ENCODE results near the gene CD14. TPM values are rescaled to one million over a fixed set of nuclear protein-coding genes. Genes with fewer than 3 reads are reported as not detected.

The CD14 gene
- 0.33 TPM in 1 of 2 replicates, not detected in the other for total RNA-seq
- polyA plus RNA-seq, result 3.7 and 5.1 TPM in 2 replicates
- polyA plus RNA-seq (2011; cell fraction: cytosol; rRNA removed), result 0.99 and 1.4 TPM in 2 replicates
- 0.68 and 0.78 TPM in 2 replicates for polyA plus RNA-seq (2011; cell fraction: nucleus; rRNA removed)
- 0.72 and 1.0 TPM in 2 replicates for polyA plus RNA-seq (2012)
- 1.2 and 1.9 TPM in 2 replicates for polyA minus RNA-seq
- polyA minus RNA-seq (2011; cell fraction: cytosol; rRNA and poly(A)+ RNA removed), result not detected
- polyA minus RNA-seq (2011; cell fraction: nucleus; rRNA and poly(A)+ RNA removed), result 0.72 and 0.87 TPM in 2 replicates
- Bru-seq, nascent RNA, result not detected
- percentile 43 among the genes with signal in this experiment for BruChase-seq, experiment 1, labeled RNA remaining after a 6-hour chase
- BruChase-seq, experiment 2, labeled RNA remaining after a 2-hour chase, result percentile 39 among the genes with signal in this experiment
- long read RNA-seq, partial matches to known transcripts, result 0 of 1 reads
- long read RNA-seq, other reads (novel, unspliced or antisense), result 0 of 1 reads

- intact Hi-C loops (cut with micrococcal nuclease), result loop anchor here (10.0 kb wide), 1 partner anchor 388 kb away; no protein-coding TSS in a partner anchor
- peak within 1 kb of the TSS; percentile 99 for H2AFZ ChIP-seq (ENCODE audit: low read depth, low read length)
- no peaks in the 10 kb centered on the region for H3K36me3 ChIP-seq (ENCODE audit: control insufficient read depth in 2 of 2, extremely low read depth in 1 of 2, insufficient read depth in 2 of 2, low read length in 2 of 2)
- no peak for TF ChIP-seq GATA2 (IDR thresholded peaks at IDR 0.05; ENCODE audit: insufficient read depth, insufficient read length, low read depth, low read length)
- no peak for TF ChIP-seq CTCF (IDR thresholded peaks at IDR 0.05; ENCODE audit: extremely low read depth in 1 of 2, insufficient read depth in 1 of 2, low read depth in 1 of 2, low read length in 2 of 2)
- TF ChIP-seq POLR2A (IDR thresholded peaks at IDR 0.05; ENCODE audit: low read depth, low read length), result no peak
- no peak for TF ChIP-seq EZH2 (IDR thresholded peaks at IDR 0.05; ENCODE audit: borderline replicate concordance, low read depth, low read length, severe bottlenecking)
- TF ChIP-seq MAX (IDR thresholded peaks at IDR 0.05; ENCODE audit: insufficient read depth, insufficient read length), result no peak
- TF ChIP-seq JUN (IDR thresholded peaks at IDR 0.05; ENCODE audit: borderline replicate concordance, insufficient read depth, insufficient read length, low read depth), result no peak
- no peak for TF ChIP-seq MYC (IDR thresholded peaks at IDR 0.05; ENCODE audit: low read depth, low read length)
- TF ChIP-seq POLR2AphosphoS5 (IDR thresholded peaks at IDR 0.05; ENCODE audit: insufficient read depth, low read depth, low read length), result no peak
- TF ChIP-seq FOS (IDR thresholded peaks at IDR 0.05; ENCODE audit: borderline replicate concordance, insufficient read depth, low read length), result no peak
- CTCF ChIA-PET, result interaction anchor here (0.6 to 5.4 kb wide), 14 partner anchors 9 to 274 kb away, joined by 3 to 108 read pairs (median 4); partner anchors contain the start of genes ANKHD1, EIF4EBP3 and SRA1
- dilution Hi-C loops (cut with MboI; ENCODE audit: extremely low pct_ligation_motif_present, low sequenced_read_pairs), result no loop called here
- H3K9me3 ChIP-seq (replicated peaks; ENCODE audit: control insufficient read depth, insufficient read depth, low read length), result no peaks in the 10 kb centered on the region
- peaks cover 0 to 3% of the 10 kb centered on the region in 2 experiments for H3K27me3 ChIP-seq (ENCODE audit: control insufficient read depth in 2 of 2, insufficient read depth in 2 of 2, low read length in 2 of 2)
- H3K4me3 ChIP-seq (replicated peaks in 1 of 3; ENCODE audit: insufficient read depth in 1 of 3, low read depth in 1 of 3, low read length in 3 of 3), result peak within 1 kb of the TSS; percentile 28 to 57 (median 47)
- no peaks in the 10 kb centered on the region for H3K79me2 ChIP-seq (ENCODE audit: control insufficient read depth, insufficient read depth, low read length)
- H3K9me1 ChIP-seq (replicated peaks; ENCODE audit: control insufficient read depth, extremely low read depth, insufficient read depth, low read length), result no peaks in the 10 kb centered on the region
- FAIRE-seq (peak; percentile 4), DNase-seq (ENCODE audit: low read depth, low spot score) (no peak)
- BruUV-seq (replicated peaks), result no TSS peak
- no peak within 1 kb of the TSS for H3K27ac ChIP-seq (ENCODE audit: insufficient read depth, low read depth, low read length)
- no peak within 1 kb of the TSS for H3K9ac ChIP-seq (replicated peaks; ENCODE audit: extremely low read depth, insufficient read depth, low read length)
- POLR2A ChIA-PET, result interaction anchor here (0.7 kb wide), 1 partner anchor 44 kb away, joined by 3 read pairs; no protein-coding TSS in a partner anchor
- no peaks in the 10 kb centered on the region for H4K20me1 ChIP-seq (replicated peaks; ENCODE audit: control insufficient read depth, extremely low read depth, insufficient read depth, low read length)
- peak within 1 kb of the TSS; percentile 88 for H3K4me2 ChIP-seq (ENCODE audit: insufficient read depth, low read length)
- peaks cover 15% of the 10 kb centered on the region for H3K4me1 ChIP-seq (ENCODE audit: control insufficient read depth, extremely low read depth, insufficient read depth, low read length)
Observed at GRCh38 chr5:140633021-140633471, at the start of gene CD14. Gene CD14 (minus strand): TSS chr5:140633175. CDS start chr5:140633071, 104 bp downstream.

All from endothelial cell of umbilical vein (primary cell).